Measurements from ENCODE around the gene INSL3. TPM values are rescaled to one million over a fixed set of nuclear protein-coding genes. Genes with fewer than 3 reads are reported as not detected.

Gene INSL3
- total and polyA plus RNA-seq, 2 of the 8 experiments (the other 6 are each of a cell fraction or from before 2014, with no cell fraction given): 0.41 to 1.5 TPM

- TF ChIP-seq PHF8 (conservative IDR thresholded peaks at IDR 0.05; ENCODE audit: low read depth, low read length): no peak
Observed at GRCh38 chr19:17834350-17835181, 13.2 kb upstream of the INSL3 start (continued).

All from H1 (cell line).